GM12864 (cell line): Measurements from ENCODE around the gene LGR5.
"Not testable (repeated sequence)": the region's sequence is repeated elsewhere in the genome, so short reads cannot be mapped to it uniquely, and the experiment has no call there.

ENCODE experiments used
- DNase-seq: peaks from one replicate; pipeline ENCODE4 v3.0.0-alpha.2; 2011; ENCODE audit warnings: low read depth
- H3K4me3 ChIP-seq: 2 replicates; pipeline ENCODE4 v1.5.1; 2011; ENCODE audit warnings: mild to moderate bottlenecking, low read depth, low read length, control low read depth
- TF ChIP-seq, protein P1 (sequence below): IDR thresholded peaks from 2 replicates; pipeline ENCODE4 v1.5.1; 2011; ENCODE audit warnings: low read depth, mild to moderate bottlenecking, moderate library complexity, low read length, control low read depth, inconsistent platforms; ENCODE audit errors: missing control alignments

The LGR5 gene

DNA sequence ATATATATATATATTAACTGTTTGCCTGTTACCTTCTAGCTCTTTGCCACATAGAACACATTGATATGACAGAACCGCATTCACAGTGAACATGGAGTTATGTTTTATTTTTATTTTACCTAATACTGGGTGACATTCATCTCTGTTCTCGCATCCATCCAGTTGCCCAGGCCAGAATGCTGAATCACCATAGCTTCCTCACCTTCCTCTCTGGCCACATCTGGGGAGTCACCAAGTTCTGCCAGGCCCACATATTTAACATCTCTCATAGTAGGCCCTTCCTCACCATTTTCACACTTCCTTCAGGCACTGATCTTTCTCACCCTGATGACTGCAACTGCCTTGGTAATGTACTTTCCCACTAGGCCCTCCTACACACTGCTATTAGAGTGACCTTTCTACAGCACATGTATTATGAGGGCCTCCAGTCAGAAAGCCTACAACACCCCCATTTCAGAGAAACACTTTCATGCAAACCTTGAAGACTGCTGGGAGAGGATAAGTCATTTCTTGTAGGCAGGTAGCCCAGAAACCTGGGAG, 106.8 kb downstream of the LGR5 start:
- no peak for DNase-seq
- TF ChIP-seq, protein P1, sequence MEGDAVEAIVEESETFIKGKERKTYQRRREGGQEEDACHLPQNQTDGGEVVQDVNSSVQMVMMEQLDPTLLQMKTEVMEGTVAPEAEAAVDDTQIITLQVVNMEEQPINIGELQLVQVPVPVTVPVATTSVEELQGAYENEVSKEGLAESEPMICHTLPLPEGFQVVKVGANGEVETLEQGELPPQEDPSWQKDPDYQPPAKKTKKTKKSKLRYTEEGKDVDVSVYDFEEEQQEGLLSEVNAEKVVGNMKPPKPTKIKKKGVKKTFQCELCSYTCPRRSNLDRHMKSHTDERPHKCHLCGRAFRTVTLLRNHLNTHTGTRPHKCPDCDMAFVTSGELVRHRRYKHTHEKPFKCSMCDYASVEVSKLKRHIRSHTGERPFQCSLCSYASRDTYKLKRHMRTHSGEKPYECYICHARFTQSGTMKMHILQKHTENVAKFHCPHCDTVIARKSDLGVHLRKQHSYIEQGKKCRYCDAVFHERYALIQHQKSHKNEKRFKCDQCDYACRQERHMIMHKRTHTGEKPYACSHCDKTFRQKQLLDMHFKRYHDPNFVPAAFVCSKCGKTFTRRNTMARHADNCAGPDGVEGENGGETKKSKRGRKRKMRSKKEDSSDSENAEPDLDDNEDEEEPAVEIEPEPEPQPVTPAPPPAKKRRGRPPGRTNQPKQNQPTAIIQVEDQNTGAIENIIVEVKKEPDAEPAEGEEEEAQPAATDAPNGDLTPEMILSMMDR, result no peak
- no peak overlapping the region for H3K4me3 ChIP-seq

DNA sequence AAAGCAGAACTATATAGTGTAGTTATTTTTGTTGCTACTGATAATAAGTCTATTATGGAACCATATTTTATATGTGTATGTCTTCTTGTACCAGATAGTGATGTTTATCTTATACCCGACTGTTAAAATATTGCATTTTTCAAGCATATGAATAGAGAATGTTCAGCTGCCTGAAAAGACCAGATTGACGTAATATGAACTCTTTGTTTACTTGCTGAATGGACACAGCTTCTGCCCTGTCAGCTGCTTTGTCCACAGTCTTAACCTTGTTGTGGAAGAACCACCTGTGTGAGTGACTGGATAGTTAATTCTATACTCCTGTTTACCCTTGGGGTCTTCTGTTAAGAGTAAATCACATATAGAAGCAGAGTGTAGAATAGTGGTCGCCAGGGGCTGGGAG, 109.3 kb downstream of the LGR5 start:
- TF ChIP-seq, protein P1, result no peak
- DNase-seq, result no peak
- H3K4me3 ChIP-seq, result no peak overlapping the region

DNA sequence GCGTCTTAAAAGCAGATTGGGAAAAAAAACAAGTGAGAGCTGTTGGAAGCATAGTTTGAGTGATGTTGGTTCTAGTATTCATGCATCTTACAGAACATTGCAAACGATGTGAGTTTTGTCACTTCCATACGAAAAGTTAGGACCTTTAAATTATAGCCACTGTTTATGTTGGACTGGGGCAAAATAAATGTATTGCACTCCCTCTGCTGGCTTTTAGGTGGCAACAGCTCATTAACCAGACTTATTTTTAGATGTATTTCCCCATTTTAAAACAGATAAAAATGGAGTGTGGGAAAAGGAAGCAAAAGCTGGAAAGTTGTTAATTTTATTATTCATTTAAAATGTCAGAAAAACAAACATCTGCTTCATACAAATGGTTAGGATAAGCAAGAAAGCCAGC, 111.9 kb downstream of the LGR5 start:
- no peak for DNase-seq
- H3K4me3 ChIP-seq, result no peak overlapping the region
- TF ChIP-seq, protein P1, result no peak

DNA sequence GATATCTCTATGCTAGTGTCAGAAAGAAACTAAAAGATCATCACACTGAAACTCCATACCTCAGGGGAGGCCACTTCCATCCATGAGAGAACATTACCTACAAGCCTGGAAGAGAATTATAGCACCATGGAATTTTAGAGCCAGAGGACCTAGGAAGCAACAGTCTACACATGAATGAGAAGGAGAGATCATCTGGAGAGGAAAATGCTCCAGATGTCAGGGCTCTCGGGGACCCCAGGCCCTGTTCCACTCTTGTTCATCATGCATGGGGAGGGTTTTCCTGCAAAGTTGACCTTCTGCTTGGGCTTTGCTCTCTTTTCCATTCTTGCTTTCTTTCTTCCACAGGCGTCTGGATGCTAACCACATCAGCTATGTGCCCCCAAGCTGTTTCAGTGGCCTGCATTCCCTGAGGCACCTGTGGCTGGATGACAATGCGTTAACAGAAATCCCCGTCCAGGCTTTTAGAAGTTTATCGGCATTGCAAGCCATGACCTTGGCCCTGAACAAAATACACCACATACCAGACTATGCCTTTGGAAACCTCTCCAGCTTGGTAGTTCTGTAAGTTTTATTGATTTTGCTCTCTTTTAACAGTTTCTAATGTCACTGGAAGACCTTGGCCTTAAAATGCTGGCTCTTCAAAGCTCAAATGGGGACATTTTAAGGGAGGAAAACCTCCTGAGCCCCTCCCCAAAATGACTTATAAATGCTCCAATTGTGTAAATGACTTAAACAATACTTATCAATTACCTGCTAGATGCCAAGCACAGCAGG, 113.3 kb downstream of the LGR5 start:
- DNase-seq, result no peak

DNA sequence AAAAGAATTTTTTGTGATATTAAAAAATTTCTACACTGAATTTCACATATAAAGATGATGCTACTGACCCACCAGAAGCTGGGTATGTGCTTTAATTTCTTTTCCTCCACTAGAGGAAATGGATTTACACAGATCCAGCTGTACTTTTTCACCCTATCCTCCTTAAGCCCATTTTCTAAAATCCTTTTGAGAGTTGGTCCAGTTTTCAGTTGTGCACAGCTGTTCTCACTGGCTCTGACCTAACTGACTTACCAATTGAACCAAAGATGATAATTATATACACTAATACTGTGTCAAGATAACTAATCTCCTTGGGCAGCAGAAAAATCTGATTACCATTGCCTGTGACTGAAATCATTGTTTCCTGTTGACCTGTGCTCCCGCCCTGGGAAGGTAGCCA, 115.6 kb downstream of the LGR5 start:
- TF ChIP-seq, protein P1, result no peak
- no peak overlapping the region for H3K4me3 ChIP-seq
- DNase-seq, result no peak

More for the DNA sequence above, 113.3 kb downstream of the LGR5 start:
- no peak overlapping the region for H3K4me3 ChIP-seq
- TF ChIP-seq, protein P1, result no peak

DNA sequence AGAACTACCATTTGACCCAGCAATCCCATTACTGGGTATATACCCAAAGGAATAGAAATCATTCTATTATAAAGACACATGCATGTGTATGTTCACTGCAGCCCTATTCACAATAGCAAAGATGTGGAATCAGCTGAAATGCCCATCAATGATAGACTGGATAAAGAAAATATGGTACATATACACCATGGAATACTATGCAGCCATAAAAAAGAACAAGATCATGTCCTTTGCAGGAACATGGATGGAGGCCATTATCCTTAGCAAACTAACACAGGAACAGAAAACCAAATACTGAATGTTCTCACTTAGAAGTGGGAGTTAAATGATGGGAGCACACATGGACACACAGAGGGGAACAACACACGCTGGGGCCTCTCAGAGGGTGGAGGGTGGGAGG, 116.2 kb downstream of the LGR5 start:
- H3K4me3 ChIP-seq, DNase-seq: not testable (repeated sequence)

DNA sequence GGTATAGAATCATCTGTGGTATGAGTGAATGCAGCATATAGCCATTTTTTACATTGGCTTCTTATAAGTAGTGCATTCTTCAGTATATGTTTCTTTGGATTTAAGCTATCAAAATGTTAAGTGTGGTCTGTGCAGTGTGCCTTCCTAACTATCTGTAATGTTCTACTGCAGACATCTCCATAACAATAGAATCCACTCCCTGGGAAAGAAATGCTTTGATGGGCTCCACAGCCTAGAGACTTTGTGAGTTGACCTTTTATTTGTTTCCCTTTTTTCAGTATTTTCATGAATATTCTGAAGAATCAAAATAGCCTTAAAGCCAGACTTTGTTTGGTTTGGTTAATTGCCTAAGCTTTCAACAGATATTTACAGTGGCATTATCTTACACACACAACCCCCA, 116.8 kb downstream of the LGR5 start:
- DNase-seq, result no peak
- H3K4me3 ChIP-seq, result no peak overlapping the region
- TF ChIP-seq, protein P1, result no peak
